ENCODE measurements around the gene BCR. TPM values are rescaled to one million over a fixed set of nuclear protein-coding genes. Genes with fewer than 3 reads are reported as not detected.

Gene BCR
- total and polyA plus RNA-seq, 2 of the 13 experiments (the other 11 are each of a cell fraction or from before 2014, with no cell fraction given) = 19.9 to 33.6 TPM

DNA sequence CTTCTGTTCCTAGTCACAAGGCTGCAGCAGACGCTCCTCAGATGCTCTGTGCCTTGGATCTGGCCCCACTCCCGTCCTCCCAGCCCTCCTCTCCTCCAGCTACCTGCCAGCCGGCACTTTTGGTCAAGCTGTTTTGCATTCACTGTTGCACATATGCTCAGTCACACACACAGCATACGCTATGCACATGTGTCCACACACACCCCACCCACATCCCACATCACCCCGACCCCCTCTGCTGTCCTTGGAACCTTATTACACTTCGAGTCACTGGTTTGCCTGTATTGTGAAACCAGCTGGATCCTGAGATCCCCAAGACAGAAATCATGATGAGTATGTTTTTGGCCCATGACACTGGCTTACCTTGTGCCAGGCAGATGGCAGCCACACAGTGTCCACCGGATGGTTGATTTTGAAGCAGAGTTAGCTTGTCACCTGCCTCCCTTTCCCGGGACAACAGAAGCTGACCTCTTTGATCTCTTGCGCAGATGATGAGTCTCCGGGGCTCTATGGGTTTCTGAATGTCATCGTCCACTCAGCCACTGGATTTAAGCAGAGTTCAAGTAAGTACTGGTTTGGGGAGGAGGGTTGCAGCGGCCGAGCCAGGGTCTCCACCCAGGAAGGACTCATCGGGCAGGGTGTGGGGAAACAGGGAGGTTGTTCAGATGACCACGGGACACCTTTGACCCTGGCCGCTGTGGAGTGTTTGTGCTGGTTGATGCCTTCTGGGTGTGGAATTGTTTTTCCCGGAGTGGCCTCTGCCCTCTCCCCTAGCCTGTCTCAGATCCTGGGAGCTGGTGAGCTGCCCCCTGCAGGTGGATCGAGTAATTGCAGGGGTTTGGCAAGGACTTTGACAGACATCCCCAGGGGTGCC is 109.8 kb downstream of the BCR start (continued):
- TF ChIP-seq, protein P1, sequence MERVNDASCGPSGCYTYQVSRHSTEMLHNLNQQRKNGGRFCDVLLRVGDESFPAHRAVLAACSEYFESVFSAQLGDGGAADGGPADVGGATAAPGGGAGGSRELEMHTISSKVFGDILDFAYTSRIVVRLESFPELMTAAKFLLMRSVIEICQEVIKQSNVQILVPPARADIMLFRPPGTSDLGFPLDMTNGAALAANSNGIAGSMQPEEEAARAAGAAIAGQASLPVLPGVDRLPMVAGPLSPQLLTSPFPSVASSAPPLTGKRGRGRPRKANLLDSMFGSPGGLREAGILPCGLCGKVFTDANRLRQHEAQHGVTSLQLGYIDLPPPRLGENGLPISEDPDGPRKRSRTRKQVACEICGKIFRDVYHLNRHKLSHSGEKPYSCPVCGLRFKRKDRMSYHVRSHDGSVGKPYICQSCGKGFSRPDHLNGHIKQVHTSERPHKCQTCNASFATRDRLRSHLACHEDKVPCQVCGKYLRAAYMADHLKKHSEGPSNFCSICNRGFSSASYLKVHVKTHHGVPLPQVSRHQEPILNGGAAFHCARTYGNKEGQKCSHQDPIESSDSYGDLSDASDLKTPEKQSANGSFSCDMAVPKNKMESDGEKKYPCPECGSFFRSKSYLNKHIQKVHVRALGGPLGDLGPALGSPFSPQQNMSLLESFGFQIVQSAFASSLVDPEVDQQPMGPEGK (CRISPR knock-in tag; IDR thresholded peaks at IDR 0.05) = peak; percentile 59; the same call in 1 of the 2 replicates
- TF ChIP-seq, protein P2, sequence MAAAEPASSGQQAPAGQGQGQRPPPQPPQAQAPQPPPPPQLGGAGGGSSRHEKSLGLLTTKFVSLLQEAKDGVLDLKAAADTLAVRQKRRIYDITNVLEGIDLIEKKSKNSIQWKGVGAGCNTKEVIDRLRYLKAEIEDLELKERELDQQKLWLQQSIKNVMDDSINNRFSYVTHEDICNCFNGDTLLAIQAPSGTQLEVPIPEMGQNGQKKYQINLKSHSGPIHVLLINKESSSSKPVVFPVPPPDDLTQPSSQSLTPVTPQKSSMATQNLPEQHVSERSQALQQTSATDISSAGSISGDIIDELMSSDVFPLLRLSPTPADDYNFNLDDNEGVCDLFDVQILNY (CRISPR knock-in tag; conservative IDR thresholded peaks at IDR 0.05) = no peak
- TF ChIP-seq ZNF317 (CRISPR knock-in tag; IDR thresholded peaks at IDR 0.05) = 0 out of 2 replicates have a peak, but pooled peaks have one; percentile 31
- TF ChIP-seq, protein P3, sequence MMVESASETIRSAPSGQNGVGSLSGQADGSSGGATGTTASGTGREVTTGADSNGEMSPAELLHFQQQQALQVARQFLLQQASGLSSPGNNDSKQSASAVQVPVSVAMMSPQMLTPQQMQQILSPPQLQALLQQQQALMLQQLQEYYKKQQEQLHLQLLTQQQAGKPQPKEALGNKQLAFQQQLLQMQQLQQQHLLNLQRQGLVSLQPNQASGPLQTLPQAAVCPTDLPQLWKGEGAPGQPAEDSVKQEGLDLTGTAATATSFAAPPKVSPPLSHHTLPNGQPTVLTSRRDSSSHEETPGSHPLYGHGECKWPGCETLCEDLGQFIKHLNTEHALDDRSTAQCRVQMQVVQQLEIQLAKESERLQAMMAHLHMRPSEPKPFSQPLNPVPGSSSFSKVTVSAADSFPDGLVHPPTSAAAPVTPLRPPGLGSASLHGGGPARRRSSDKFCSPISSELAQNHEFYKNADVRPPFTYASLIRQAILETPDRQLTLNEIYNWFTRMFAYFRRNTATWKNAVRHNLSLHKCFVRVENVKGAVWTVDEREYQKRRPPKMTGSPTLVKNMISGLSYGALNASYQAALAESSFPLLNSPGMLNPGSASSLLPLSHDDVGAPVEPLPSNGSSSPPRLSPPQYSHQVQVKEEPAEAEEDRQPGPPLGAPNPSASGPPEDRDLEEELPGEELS (CRISPR knock-in tag; IDR thresholded peaks at IDR 0.05) = peak; percentile 78
- peak; percentile 6; the same call in 1 of the 2 replicates for TF ChIP-seq BCL6 (CRISPR knock-in tag; IDR thresholded peaks at IDR 0.05)
- TF ChIP-seq MED1 (CRISPR knock-in tag; IDR thresholded peaks at IDR 0.05) = peak; percentile 55
- TF ChIP-seq XRCC5 (optimal IDR thresholded peaks at IDR 0.05; ENCODE audit: low read length) = peak; percentile 72
- no peak for TF ChIP-seq CCAR2 (optimal IDR thresholded peaks at IDR 0.05; ENCODE audit: low read depth, low read length)
- TF ChIP-seq ZNF83 (CRISPR knock-in tag; IDR thresholded peaks at IDR 0.05; ENCODE audit: borderline replicate concordance) = 0 out of 2 replicates have a peak, but pooled peaks have one; percentile 42
- TF ChIP-seq, protein P4, sequence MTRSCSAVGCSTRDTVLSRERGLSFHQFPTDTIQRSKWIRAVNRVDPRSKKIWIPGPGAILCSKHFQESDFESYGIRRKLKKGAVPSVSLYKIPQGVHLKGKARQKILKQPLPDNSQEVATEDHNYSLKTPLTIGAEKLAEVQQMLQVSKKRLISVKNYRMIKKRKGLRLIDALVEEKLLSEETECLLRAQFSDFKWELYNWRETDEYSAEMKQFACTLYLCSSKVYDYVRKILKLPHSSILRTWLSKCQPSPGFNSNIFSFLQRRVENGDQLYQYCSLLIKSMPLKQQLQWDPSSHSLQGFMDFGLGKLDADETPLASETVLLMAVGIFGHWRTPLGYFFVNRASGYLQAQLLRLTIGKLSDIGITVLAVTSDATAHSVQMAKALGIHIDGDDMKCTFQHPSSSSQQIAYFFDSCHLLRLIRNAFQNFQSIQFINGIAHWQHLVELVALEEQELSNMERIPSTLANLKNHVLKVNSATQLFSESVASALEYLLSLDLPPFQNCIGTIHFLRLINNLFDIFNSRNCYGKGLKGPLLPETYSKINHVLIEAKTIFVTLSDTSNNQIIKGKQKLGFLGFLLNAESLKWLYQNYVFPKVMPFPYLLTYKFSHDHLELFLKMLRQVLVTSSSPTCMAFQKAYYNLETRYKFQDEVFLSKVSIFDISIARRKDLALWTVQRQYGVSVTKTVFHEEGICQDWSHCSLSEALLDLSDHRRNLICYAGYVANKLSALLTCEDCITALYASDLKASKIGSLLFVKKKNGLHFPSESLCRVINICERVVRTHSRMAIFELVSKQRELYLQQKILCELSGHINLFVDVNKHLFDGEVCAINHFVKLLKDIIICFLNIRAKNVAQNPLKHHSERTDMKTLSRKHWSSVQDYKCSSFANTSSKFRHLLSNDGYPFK (CRISPR knock-in tag; IDR thresholded peaks at IDR 0.05; ENCODE audit: borderline replicate concordance) = peak; percentile 19; the same call in 1 of the 2 replicates
- peak; percentile 44 for TF ChIP-seq SAP130 (CRISPR knock-in tag; IDR thresholded peaks at IDR 0.05; ENCODE audit: low read depth)
- TF ChIP-seq, protein P5, sequence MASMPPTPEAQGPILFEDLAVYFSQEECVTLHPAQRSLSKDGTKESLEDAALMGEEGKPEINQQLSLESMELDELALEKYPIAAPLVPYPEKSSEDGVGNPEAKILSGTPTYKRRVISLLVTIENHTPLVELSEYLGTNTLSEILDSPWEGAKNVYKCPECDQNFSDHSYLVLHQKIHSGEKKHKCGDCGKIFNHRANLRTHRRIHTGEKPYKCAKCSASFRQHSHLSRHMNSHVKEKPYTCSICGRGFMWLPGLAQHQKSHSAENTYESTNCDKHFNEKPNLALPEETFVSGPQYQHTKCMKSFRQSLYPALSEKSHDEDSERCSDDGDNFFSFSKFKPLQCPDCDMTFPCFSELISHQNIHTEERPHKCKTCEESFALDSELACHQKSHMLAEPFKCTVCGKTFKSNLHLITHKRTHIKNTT (CRISPR knock-in tag; IDR thresholded peaks at IDR 0.05) = no peak
- no peak for TF ChIP-seq SOX13 (IDR thresholded peaks at IDR 0.05)
- TF ChIP-seq SOX13 (CRISPR knock-in tag; conservative IDR thresholded peaks at IDR 0.05 in 1 of 2, IDR thresholded peaks at IDR 0.05 in 1 of 2) = peak in 1 of 2 experiments; percentile 57; a peak in 2 of 4 replicates
- no peak for TF ChIP-seq ZNF652 (CRISPR knock-in tag; IDR thresholded peaks at IDR 0.05; ENCODE audit: borderline replicate concordance, low read depth)
- no peak for TF ChIP-seq EZH2 (conservative IDR thresholded peaks at IDR 0.05; ENCODE audit: low read depth, low read length)
- TF ChIP-seq ZNF879 (CRISPR knock-in tag; IDR thresholded peaks at IDR 0.05) = no peak
- TF ChIP-seq, protein P6, sequence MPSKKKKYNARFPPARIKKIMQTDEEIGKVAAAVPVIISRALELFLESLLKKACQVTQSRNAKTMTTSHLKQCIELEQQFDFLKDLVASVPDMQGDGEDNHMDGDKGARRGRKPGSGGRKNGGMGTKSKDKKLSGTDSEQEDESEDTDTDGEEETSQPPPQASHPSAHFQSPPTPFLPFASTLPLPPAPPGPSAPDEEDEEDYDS (CRISPR knock-in tag; IDR thresholded peaks at IDR 0.05) = 0 out of 2 replicates have a peak, but pooled peaks have one; percentile 11
- peak; percentile 47; the same call in 1 of the 2 replicates for TF ChIP-seq BORCS8-MEF2B (CRISPR knock-in tag; IDR thresholded peaks at IDR 0.05)
- TF ChIP-seq CEBPG (CRISPR knock-in tag; IDR thresholded peaks at IDR 0.05) = peak; percentile 62
